ENCODE results near the gene CAP1.

GRCh38 chr1:40032240-40032891, 8.2 kb upstream of the CAP1 start:
- TF ChIP-seq CTCF (conservative IDR thresholded peaks at IDR 0.05; ENCODE audit: low read depth, low read length) (peak; percentile 89), EZH2 (IDR thresholded peaks at IDR 0.05; ENCODE audit: low read length, unreplicated experiment) (no peak)

All from PC-3 (cell line).